H1 (cell line): ENCODE measurements around the gene AKR1B15. TPM values are rescaled to one million over a fixed set of nuclear protein-coding genes. Genes with fewer than 3 reads are reported as not detected.

Source experiments
- CHD1 ChIP-seq: IDR thresholded peaks from 2 replicates; pipeline ENCODE4 v1.6.1; 2012; ENCODE audit warnings: low read depth, low read length, improper control_type of control experiment
- CHD2 ChIP-seq: IDR thresholded peaks from 2 replicates; pipeline ENCODE4 v1.6.1; 2012; ENCODE audit warnings: low read length, improper control_type of control experiment
- POU5F1 ChIP-seq: IDR thresholded peaks from 2 replicates; pipeline ENCODE4 v1.6.1; 2011; ENCODE audit warnings: low read depth, mild to moderate bottlenecking, low read length, moderate library complexity
- RFX5 ChIP-seq: IDR thresholded peaks from 2 replicates; pipeline ENCODE4 v1.6.1; 2011; ENCODE audit warnings: low read depth, low read length, improper control_type of control experiment, borderline replicate concordance
- SIRT6 ChIP-seq: IDR thresholded peaks from one replicate; pipeline ENCODE4 v1.7.1; 2012; ENCODE audit warnings: low read length, inconsistent platforms
- polyA plus RNA-seq, 7 experiments: library from polyadenylated mRNA; depleted of rRNA in 3 of 7; stranded (reverse) in 5 of 7; unstranded in 2 of 7; fragments of >200 nt in 5 of 7; fragments of 200-250 nt in 2 of 7; gene quantifications; 1 replicate in 5 of 7; 2 replicates in 1 of 7; 4 replicates in 1 of 7; pipeline versions ENCODE4 v1.2.1 to v1.2.3, GENCODE V29; 2011 to 2013; ENCODE audit warnings: missing spikeins in 2 of 7, mixed read lengths in 2 of 7
- total RNA-seq: library from RNA; stranded (reverse); fragmentation: NEBNext Ultra II Directional; extraction: Animal tissue kit (Norgen Biotek cat#: 25700); gene quantifications from 2 replicates; pipeline ENCODE4 v1.2.1, GENCODE V29; 2021
- TF ChIP-seq, protein P1 (sequence below): IDR thresholded peaks from 2 replicates; pipeline ENCODE4 v1.6.1; 2011; ENCODE audit warnings: low read depth, mild to moderate bottlenecking, low read length; ENCODE audit not compliant: insufficient read depth

AKR1B15 gene
- total and polyA plus RNA-seq, 2 of the 8 experiments (the other 6 are each of a cell fraction or from before 2014, with no cell fraction given): 0.15 to 0.47 TPM

DNA sequence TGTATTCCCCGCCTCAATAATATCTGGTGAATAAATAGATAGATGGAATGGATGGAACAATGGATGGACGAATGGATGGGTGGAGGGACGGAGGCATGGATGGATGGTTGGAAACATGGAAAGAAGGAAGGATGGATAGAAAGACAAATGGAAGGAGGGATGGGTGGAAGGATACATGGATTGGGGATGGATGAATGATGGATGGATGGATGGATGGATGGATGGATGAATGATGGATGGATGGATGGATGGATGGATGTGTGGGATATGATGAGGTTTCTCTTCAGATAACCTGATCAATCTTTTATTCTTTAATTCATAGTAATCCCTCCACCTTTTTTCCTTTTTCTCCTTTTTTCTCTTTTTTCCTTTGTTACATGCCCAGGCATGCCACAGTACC, 3.0 kb upstream of the AKR1B15 start (continued):
- TF ChIP-seq RFX5 (no peak), POU5F1 (no peak), CHD2 (no peak), CHD1 (no peak), SIRT6 (no peak)
- TF ChIP-seq, protein P1, sequence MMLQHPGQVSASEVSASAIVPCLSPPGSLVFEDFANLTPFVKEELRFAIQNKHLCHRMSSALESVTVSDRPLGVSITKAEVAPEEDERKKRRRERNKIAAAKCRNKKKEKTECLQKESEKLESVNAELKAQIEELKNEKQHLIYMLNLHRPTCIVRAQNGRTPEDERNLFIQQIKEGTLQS: no peak
